Natural killer cell (primary cell): ENCODE measurements around the gene ARRB1. TPM values are rescaled to one million over a fixed set of nuclear protein-coding genes. Genes with fewer than 3 reads are reported as not detected.
A peak's percentile ranks its signal among the peaks of the same experiment; 100 is the strongest.

Experiments
- ATAC-seq, 3 donors: fragments of 150-1000 bp in 2 of 3; fragments of 200-7000 bp in 1 of 3; cut with Tn5 transposase; 1 replicate in 1 of 3; 2 replicates in 2 of 3; pipeline ENCODE4 v1.10.0; 2021; ENCODE audit warnings: mild to moderate bottlenecking in 2 of 3, moderate library complexity in 2 of 3
- DNase-seq, 2 donors: peaks; one replicate each; pipeline versions ENCODE4 v3.0.0 to v3.0.0-alpha.2; 2013 to 2021; ENCODE audit warnings: mixed read lengths in 1 of 2
- H3K27ac ChIP-seq: one replicate; pipeline ENCODE4 v1.5.1; 2013; ENCODE audit warnings: mild to moderate bottlenecking, low read length
- H3K27me3 ChIP-seq: one replicate; pipeline ENCODE4 v1.6.1; 2013; ENCODE audit warnings: low read length; ENCODE audit not compliant: control insufficient read depth, insufficient read depth
- H3K36me3 ChIP-seq: one replicate; pipeline ENCODE4 v1.6.1; 2013; ENCODE audit warnings: low read length; ENCODE audit not compliant: control insufficient read depth, insufficient read depth
- H3K4me1 ChIP-seq: one replicate; pipeline ENCODE4 v1.6.1; 2013; ENCODE audit warnings: low read length; ENCODE audit not compliant: control insufficient read depth, insufficient read depth
- H3K4me3 ChIP-seq: one replicate; pipeline ENCODE4 v1.5.1; 2013; ENCODE audit warnings: low read length
- H3K9me3 ChIP-seq: one replicate; pipeline ENCODE4 v1.6.1; 2013; ENCODE audit warnings: low read length; ENCODE audit not compliant: control insufficient read depth, insufficient read depth
- H3K27ac Mint-ChIP-seq, 2 donors: one replicate each; pipeline ENCODE4 v1.8.0; 2022; ENCODE audit warnings: mild to moderate bottlenecking in 2 of 2, mixed read lengths in 2 of 2, moderate library complexity in 1 of 2
- H3K27me3 Mint-ChIP-seq, 2 donors: one replicate each; pipeline ENCODE4 v1.8.0; 2022; ENCODE audit warnings: low read depth in 2 of 2, mixed read lengths in 2 of 2
- H3K36me3 Mint-ChIP-seq: one replicate; pipeline ENCODE4 v1.8.0; 2022; ENCODE audit warnings: mixed read lengths
- H3K4me1 Mint-ChIP-seq, 2 donors: one replicate each; pipeline ENCODE4 v1.8.0; 2022; ENCODE audit warnings: mixed read lengths in 2 of 2
- H3K4me3 Mint-ChIP-seq: one replicate; pipeline ENCODE4 v1.8.0; 2022; ENCODE audit warnings: mild to moderate bottlenecking, moderate library complexity, mixed read lengths
- H3K9me3 Mint-ChIP-seq, 2 donors: one replicate each; pipeline ENCODE4 v1.8.0; 2022; ENCODE audit warnings: mixed read lengths in 2 of 2
- WGBS: methylation state at CpG from one replicate; pipeline ENCODE4 v1.1.7; 2013; ENCODE audit warnings: missing lambda C conversion rate; ENCODE audit not compliant: insufficient coverage; 5-methylcytosine and 5-hydroxymethylcytosine counted together
- intact Hi-C: fragments of 100-400 bp; cut with micrococcal nuclease; formaldehyde crosslinking; loops from one replicate; pipeline ENCODE4 v1.14.2; 2022
- total RNA-seq, 4 donors: library from RNA; stranded (reverse); fragments of 120-200 nt in 1 of 4; gene quantifications; one replicate each; pipeline versions ENCODE4 v1.2.3 to v1.2.4, GENCODE V29; 2013 to 2022
- TF ChIP-seq, protein P1 (sequence below): fragments of 200-600 bp; IDR thresholded peaks from one replicate; pipeline ENCODE4 v1.8.0; 2022; ENCODE audit warnings: antibody characterized with exemption

The ARRB1 gene
- 100 to 1,000 TPM; 128 to 200 (median 174) TPM for total RNA-seq
- 60.5 TPM for total RNA-seq (2013)

DNA sequence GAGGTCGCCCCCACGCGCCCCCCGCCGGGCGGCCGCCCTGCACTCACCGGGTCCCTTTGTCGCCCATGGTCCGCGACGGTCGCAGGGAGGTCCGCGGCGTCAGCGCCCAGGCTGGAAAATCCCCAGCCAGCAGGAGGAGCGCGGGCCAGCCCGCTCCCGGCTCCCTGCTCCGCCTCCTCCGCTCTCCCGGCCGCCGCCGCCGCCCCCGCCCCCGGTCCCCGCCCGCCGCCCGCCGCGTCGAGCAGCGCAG is at the start of gene ARRB1:
TSS of gene ARRB1 (minus strand) at position 121 of the 250 bp plus-strand sequence. CDS start at position 67, 54 bp downstream.
- intact Hi-C loops = no loop called here
- WGBS = 0% methylated on average over 38 of the region's 38 CpGs
- TF ChIP-seq, protein P1, sequence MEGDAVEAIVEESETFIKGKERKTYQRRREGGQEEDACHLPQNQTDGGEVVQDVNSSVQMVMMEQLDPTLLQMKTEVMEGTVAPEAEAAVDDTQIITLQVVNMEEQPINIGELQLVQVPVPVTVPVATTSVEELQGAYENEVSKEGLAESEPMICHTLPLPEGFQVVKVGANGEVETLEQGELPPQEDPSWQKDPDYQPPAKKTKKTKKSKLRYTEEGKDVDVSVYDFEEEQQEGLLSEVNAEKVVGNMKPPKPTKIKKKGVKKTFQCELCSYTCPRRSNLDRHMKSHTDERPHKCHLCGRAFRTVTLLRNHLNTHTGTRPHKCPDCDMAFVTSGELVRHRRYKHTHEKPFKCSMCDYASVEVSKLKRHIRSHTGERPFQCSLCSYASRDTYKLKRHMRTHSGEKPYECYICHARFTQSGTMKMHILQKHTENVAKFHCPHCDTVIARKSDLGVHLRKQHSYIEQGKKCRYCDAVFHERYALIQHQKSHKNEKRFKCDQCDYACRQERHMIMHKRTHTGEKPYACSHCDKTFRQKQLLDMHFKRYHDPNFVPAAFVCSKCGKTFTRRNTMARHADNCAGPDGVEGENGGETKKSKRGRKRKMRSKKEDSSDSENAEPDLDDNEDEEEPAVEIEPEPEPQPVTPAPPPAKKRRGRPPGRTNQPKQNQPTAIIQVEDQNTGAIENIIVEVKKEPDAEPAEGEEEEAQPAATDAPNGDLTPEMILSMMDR = no peak

GRCh38 chr11:75400146-75400865 is 48.8 kb upstream of the ARRB1 start:
- Mint-ChIP-seq H3K27ac (peak overlapping the region; percentile 97 to 98), H3K36me3 (peaks cover 12% of the 10 kb centered on the region), H3K4me1 (peaks cover 51 to 61% of the 10 kb centered on the region in 2 donors), H3K9me3 (no peaks in the 10 kb centered on the region), H3K27me3 (peaks cover 0 to 4% of the 10 kb centered on the region in 2 donors), H3K4me3 (peak overlapping the region; percentile 99)
- TF ChIP-seq, protein P1 = no peak
- peak in 2 of 3 donors; percentile 3 to 11 for ATAC-seq
- H3K27me3 ChIP-seq = no peaks in the 10 kb centered on the region
- DNase-seq = peak in 1 of 2 donors; percentile 56
- peak overlapping the region; percentile 92 for H3K27ac ChIP-seq
- H3K36me3 ChIP-seq = peaks cover 45% of the 10 kb centered on the region
- 9% methylated on average over 11 of the region's 11 CpGs for WGBS
- H3K4me3 ChIP-seq = peak overlapping the region; percentile 86
- peaks cover 35% of the 10 kb centered on the region for H3K4me1 ChIP-seq
- H3K9me3 ChIP-seq = no peaks in the 10 kb centered on the region
- intact Hi-C loops = no loop called here

More for the DNA sequence above, at the start of gene ARRB1:
- Mint-ChIP-seq H3K9me3 (no peaks in the 10 kb centered on the region), H3K27ac (peak within 1 kb of the TSS; percentile 92 to 94), H3K36me3 (no peaks in the 10 kb centered on the region), H3K4me3 (peak within 1 kb of the TSS; percentile 97), H3K4me1 (peaks cover 60 to 75% of the 10 kb centered on the region in 2 donors), H3K27me3 (no peaks in the 10 kb centered on the region)
- peak within 1 kb of the TSS; percentile 62 for H3K4me3 ChIP-seq
- DNase-seq (no peak), ATAC-seq (no peak)
- H3K27ac ChIP-seq = peak within 1 kb of the TSS; percentile 77
- H3K4me1 ChIP-seq = peaks cover 59% of the 10 kb centered on the region
- H3K27me3 ChIP-seq = no peaks in the 10 kb centered on the region
- H3K9me3 ChIP-seq = no peaks in the 10 kb centered on the region
- H3K36me3 ChIP-seq = no peaks in the 10 kb centered on the region

DNA sequence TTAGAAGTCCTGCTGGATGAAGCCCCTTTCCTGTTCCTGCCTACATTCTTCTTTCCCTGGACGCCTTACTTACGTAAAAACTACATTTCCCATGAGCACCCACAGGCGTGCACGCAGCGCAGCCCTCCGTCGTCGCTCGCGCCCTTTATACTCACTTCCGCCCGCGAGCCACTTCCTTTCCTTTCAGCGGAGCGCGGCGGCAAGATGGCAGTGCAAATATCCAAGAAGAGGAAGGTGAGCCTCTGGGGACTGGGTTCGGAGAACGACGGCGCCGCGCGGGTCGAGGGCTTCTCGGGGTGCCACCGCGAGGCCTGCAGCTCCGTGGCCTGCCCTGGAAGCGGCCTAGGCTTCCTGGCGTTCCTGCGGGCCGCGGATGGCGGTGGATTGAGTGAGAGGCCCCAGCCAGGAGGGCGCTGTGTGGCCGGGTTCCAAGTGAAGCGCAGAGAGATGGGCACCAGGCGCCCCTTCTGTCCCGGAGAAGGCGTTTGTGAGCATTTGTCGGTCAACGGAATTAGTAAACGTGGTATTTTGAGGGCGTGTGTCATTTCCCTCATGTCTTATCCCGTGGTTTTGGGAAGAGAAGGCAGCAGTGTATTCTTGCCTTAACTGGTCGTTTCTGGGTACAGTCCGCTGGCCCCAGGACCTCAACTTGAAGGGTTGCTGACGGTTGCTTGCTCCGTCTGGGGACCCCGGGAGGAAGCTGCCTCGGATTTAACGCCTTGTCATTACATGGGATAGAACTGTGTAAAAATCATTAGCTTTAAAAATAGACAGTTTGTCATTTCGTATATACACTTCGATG is 48.1 kb upstream of the ARRB1 start, which contains the start of gene RPS3:
TSS of gene RPS3 (plus strand) at position 175 of the 802 bp plus-strand sequence. CDS start at position 205, 30 bp downstream.
- Mint-ChIP-seq H3K27me3 (peaks cover 0 to 4% of the 10 kb centered on the region in 2 donors), H3K9me3 (no peaks in the 10 kb centered on the region), H3K27ac (peak within 1 kb of the TSS; percentile 97 to 98), H3K4me1 (peaks cover 51 to 54% of the 10 kb centered on the region in 2 donors), H3K36me3 (peaks cover 12% of the 10 kb centered on the region), H3K4me3 (peak within 1 kb of the TSS; percentile 99)
- Histone ChIP-seq H3K9me3 (no peaks in the 10 kb centered on the region), H3K4me3 (peak within 1 kb of the TSS; percentile 86), H3K27me3 (no peaks in the 10 kb centered on the region), H3K27ac (peak within 1 kb of the TSS; percentile 92), H3K4me1 (peaks cover 33% of the 10 kb centered on the region), H3K36me3 (peaks cover 37% of the 10 kb centered on the region)
- peak; percentile 93 to 96 (median 95) for ATAC-seq
- WGBS = under 1% methylated on average over 55 of the region's 55 CpGs
- TF ChIP-seq, protein P1 = no peak
- peak; percentile 86 to 93 for DNase-seq
- intact Hi-C loops = no loop called here
